ENCODE results near the gene PIP4K2B.

GRCh38 chr17:38716368-38717005 lies 82.9 kb downstream of the PIP4K2B start:
- no peak for TF ChIP-seq EZH2 (IDR thresholded peaks at IDR 0.05; ENCODE audit: insufficient read depth, poor library complexity, severe bottlenecking)
- no peak for TF ChIP-seq EZH2phosphoT487 (IDR thresholded peaks at IDR 0.05; ENCODE audit: insufficient read depth, low read depth)

All from GM23248 (cell line).